Right lung (tissue), 10 donors: ENCODE data around the gene ATCAY. TPM values are rescaled to one million over a fixed set of nuclear protein-coding genes. Genes with fewer than 3 reads are reported as not detected.

ENCODE experiments used
- DNase-seq, 2 donors: peaks; one replicate each; pipeline ENCODE4 v3.0.0-alpha.2; 2013
- long read RNA-seq, 8 donors: transcript quantifications; one replicate each; lab custom pipeline, GENCODE V29; 2026
- polyA plus RNA-seq, 5 donors: library from polyadenylated mRNA; unstranded; fragments of 120-200 nt; gene quantifications; one replicate each; pipeline versions ENCODE4 v1.2.1 to v1.2.3, GENCODE V29; 2013; ENCODE audit warnings: inconsistent platforms in 1 of 5, low replicate concordance in 1 of 5; ENCODE audit not compliant: insufficient read length in 5 of 5, insufficient read depth in 1 of 5

ATCAY gene, protein sequence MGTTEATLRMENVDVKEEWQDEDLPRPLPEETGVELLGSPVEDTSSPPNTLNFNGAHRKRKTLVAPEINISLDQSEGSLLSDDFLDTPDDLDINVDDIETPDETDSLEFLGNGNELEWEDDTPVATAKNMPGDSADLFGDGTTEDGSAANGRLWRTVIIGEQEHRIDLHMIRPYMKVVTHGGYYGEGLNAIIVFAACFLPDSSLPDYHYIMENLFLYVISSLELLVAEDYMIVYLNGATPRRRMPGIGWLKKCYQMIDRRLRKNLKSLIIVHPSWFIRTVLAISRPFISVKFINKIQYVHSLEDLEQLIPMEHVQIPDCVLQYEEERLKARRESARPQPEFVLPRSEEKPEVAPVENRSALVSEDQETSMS
- under 1 TPM; 0.13 to 0.30 (median 0.23) TPM for polyA plus RNA-seq
- long read RNA-seq, donor 1, result 0 reads
- long read RNA-seq, donor 2, result 0 reads
- long read RNA-seq, donor 3, result 0 reads
- long read RNA-seq, donor 4, result 0 reads
- long read RNA-seq, donor 5, partial matches to known transcripts, result 1,688 of 1,688 reads
- long read RNA-seq, donor 5, other reads (novel, unspliced or antisense), result 0 of 1,688 reads
- long read RNA-seq, donor 6, result 0 reads
- long read RNA-seq, donor 7, partial matches to known transcripts, result 3,321 of 3,632 reads
- long read RNA-seq, donor 7, other reads (novel, unspliced or antisense), result 311 of 3,632 reads
- long read RNA-seq, donor 8, result 0 reads

DNA sequence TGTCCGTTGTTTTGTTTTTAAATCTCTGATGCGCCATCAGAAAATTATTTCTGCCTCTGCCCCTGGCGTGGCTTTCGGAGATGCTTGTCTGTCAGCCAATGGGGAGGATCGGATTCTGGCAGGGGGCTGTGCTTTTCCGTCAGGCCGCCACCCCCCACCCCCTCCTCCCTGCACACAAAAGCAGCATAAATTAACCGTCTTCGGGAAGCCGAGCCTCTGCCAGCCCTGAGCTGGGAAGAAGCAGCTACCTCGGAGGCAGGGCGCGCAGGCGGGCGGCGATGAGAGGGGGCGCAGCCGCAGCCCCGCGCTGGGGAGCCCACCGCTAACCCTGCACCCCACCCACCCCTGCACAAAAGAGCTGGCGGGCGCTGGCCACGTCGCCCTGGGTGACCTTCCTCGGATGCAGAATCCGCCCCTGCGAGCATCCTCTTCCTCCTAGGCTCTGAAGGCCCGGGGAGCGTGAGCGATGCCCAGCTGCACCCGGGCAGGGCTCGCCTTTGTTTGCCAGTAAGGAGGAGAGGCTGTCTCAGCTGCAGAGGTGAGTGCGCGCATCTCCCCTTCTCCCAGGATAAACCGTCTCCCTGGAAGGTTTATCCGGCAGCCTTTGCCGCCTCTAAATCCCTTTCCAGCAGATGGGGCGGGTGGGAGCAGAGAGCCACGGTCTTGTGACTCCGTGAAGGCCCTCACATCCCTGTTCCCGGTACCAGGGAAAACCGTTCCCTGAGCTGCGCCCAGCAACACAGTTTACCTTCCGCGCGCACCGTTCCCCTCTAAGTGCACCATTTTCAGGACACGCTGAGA lies at the start of gene ATCAY:
TSS of gene ATCAY (plus strand) at position 215 of the 801 bp plus-strand sequence. CDS start 5,083 bp downstream, outside the sequence.
- no peak for DNase-seq

DNA sequence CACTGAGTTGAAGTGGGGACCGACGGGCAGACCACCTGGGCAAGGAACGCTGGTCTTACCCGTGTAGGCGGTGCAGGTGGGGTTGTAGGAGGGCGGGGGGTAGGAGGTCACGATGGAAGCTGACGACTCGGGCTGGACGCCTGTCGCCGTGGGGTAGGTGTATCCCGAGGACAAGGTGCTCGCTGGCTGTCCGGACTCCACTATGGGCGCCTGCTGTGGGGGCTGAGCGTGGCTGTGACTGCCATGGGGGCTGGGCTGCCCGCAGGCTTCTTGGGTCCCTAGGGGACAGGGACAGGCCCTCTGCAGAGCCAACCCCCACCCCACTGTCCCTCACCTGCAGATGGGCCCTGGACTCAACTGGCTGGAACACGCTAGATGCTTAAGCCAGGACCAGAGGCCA lies 48.9 kb upstream of the ATCAY start:
- DNase-seq, result no peak

DNA sequence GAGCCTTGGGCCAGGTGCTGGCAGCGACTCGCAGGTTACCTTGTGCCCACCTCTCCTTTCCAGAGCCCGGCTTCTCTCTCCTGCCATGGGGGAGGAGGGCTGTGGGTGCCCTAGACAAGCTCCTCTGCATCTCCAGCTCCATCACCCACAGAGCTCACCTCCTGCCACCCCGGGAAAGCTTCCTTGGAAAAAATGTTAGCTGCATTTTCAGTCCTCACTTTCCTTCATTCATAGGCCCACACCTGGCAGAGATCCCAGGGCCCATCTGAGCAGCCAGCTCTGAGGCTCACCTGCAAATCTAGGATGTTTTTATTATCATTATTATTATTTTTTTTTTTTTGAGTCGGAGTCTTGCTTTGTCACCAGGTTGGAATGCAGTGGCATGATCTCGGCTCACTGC lies 48.5 kb upstream of the ATCAY start:
- no peak for DNase-seq

DNA sequence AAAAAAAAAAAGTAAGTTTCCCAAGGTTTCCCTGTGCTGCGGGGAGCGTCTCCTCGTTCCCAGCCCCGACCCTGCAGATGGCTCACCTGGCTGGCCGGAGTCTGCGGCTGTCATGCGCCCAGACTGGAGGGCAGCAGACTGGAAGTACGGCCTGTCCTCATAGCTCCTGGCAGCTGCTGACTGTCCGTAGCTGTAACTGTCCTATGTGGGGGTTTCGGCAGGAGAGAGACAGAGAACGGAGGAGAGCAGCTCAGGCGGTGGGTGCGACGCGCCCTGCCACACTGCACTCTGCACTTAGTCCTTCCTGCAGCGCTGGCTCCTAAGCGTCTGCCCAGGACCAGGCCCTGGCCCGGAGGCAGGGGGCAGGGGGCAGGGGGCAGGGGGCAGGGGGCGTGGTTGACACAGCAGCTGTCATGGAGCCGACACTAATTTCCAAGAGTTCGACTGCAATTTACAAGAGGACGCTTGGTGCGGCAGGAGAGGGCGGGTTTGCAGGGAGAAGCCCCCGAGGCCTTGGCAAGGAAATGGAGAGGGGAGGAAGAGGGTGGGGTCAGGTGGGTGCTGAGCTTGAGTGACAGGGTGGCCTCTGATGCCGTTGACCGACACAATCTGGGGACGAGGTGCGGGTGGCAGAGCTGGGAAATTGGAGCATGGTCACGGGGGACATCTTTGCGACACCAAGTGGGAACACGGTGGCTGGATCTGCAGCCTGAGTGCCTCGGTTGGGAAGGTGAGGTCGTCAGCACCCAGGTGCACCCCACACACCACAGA lies 46.7 kb upstream of the ATCAY start:
- DNase-seq, result no peak

DNA sequence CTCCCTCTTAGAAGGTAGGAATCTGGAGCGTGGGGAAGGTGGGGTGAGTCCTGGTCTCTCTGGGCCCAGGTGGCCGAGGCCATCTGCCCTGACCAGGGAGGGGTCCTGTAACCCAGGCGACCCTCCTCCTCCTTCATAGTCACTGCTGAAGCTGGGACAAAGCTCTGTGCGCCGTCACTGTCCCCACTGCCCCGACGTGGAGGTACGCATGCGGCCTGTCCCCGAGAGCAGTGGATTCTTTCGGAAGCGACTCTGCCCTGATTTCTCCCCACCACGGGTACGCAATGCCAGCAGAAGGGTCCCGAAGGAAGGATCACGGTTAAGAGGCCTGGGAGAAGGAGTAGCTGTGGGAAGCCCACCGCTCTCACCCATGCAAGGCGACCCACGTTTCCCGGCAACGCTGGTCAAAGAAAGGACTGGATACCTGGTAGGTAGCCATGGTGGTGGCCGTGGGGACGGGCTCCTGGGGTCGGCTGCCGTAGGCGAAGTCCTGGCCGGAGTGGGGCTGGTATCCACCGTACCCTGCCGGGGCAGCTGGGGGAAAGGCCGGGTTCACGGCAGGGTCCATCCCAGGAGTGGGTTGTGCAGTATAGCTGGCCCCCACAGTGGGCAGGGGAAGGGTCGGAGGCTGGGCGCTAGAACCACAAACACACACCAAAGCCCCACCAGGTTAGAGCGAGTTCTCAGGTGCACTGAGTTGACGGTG lies 46.0 kb upstream of the ATCAY start:
- no peak for DNase-seq

DNA sequence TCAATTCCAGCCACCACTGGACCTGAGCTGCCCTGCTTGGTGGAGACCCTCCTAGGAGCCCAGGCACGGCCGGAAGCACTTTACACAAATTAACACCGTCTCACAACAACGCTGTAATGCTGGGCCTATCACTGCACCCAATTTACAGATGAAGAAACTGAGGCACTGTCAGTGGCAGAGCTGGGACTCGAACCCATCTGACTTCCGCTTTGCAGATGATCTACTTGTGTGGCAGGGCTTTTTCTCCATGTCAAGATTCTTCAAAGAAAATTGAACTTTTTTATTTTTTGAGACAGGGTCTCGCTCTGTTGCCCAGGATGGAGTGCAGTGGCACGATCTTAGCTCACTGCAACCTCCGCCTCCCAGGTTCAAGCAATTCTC lies 45.4 kb upstream of the ATCAY start:
- no peak for DNase-seq

DNA sequence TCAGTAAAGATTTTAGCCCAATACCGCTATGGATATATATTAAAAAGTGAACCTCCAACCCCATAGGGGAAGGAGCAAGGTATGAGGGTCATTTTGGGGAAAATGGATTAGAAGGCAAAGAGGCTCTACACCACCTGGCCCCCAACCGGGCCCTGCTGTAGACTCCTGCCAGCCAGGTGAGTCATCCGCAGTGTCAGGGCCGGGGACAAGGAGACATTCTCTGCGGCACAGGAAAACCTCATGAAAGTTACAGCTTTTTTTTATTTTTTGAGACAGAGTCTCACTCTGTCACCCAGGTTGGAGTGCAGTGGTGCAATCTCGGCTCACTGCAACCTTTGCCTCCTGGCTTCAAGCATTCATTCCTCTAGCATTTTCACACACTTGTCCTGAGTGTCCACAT lies 43.6 kb upstream of the ATCAY start:
- DNase-seq, result no peak

DNA sequence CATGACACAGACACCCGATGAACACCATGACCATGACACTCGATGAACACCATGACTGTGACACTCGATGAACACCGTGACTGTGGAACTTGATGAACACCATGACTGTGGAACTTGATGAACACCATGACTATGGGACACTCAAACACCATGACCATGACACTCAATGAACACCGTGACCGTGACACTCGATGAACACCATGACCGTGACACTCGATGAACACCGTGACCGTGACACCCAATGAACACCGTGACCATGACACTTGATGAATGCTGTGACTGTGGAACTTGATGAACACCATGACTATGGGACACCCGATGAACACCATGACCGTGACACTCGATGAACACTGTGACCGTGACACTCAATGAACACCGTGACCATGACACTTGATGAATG lies 43.2 kb upstream of the ATCAY start:
- no peak for DNase-seq

DNA sequence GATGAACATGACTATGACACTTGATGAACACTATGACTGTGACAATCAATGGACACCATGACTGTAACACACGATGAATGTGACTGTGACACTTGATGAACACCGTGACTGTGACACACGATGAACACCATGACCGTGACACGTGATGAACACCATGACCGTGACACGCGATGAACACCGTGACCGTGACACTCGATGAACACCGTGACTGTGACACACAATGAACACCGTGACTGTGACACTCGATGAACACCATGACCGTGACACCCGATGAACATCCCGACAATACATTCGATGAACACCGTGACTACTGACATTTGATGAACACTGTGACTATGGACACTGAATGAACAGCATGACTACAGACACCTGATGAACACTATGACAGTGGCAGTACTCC lies 42.6 kb upstream of the ATCAY start:
- no peak for DNase-seq

DNA sequence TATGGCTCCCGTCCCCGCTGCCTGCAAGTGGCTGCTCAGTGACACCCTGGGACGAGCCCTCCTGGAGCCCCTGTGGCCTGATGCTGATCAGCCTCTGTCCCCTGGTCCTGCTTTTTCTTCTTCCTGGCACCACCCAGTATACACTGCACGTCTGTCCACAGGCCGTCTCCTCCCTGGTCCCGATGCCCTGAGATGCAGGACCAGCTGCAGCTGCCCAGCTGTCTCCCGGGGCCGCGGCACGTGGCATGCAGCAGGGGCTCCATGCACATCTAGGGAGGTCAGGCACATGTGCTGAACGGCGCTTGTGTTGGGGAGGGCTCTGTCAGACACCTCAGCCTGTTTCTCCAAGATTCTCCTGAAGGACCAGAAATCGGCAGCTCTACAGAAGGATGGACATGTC lies 41.8 kb upstream of the ATCAY start:
- DNase-seq, result no peak

DNA sequence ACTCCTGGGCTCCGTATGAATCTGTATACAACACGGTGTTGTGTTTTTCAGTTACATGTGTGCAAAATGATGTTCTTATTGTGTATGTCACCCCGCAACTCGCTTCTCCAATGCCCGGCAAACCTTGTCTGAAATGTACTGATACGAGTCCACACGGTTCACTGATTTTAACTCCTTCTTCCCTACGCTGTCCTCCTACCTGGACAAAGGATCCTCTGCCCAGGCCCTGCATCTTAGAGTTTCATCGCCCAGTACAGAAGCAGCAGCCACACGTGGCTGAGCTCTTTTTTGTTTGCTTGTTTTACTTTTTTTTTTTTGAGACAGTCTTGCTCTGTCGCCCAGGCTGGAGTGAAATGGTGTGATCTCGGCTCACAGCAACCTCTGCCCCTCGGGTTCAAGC lies 40.5 kb upstream of the ATCAY start:
- no peak for DNase-seq

DNA sequence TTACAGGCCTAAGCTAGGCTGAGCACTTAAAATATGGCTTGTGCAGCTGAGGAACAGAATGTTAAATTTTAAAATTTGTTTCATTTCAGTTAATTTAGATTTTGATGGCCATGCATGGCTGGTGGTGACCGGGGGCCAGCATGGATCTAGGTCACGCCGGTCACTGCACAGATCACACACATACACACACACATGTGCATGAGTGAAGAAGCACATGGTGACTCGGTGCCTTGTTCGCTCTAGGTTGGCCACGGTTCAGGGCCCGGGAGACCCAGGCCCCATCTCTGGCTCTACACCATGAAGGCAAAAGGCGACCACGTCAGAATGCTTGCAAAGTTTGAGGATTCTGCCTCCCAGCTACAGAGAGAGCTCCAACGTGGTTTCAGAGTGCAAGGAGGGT lies 39.7 kb upstream of the ATCAY start:
- DNase-seq, result no peak

DNA sequence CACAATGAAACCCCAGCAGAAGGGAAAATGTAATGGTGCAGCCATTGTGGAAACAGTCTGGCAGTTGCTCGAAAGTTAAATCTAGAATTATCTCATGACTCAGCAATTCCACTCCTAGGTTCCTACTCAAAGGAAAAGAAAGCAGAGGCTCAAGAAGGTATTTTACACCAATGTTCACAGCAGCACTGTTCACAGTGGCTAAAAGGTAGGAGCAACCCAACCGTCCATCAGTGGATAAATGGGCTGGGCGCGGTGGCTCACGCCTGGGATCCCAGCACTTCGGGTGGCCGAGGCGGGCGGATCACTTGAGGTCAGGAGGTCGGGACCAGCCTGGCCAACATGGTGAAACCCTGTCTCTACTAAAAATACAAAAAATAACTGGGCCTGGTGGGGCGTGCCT lies 37.5 kb upstream of the ATCAY start:
- no peak for DNase-seq

DNA sequence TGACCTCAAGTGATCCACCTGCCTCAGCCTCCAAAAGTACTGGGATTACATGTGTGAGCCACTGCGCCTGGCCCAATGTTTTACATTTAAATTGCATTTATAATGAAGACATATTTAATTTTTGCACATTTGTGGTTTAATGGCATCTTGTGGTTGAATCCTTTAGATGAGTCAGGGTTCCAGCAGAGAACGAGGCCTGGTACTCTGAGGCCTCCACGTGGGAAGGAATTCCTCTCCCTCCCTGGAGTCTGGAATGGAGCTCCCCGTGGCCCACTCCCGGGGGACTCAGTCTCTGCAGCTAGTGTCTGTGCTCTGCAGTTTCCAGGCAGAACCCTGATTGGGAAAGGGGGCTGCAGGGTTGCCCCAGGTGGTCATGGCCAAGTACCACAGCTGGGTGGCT lies 35.9 kb upstream of the ATCAY start:
- DNase-seq, result no peak

DNA sequence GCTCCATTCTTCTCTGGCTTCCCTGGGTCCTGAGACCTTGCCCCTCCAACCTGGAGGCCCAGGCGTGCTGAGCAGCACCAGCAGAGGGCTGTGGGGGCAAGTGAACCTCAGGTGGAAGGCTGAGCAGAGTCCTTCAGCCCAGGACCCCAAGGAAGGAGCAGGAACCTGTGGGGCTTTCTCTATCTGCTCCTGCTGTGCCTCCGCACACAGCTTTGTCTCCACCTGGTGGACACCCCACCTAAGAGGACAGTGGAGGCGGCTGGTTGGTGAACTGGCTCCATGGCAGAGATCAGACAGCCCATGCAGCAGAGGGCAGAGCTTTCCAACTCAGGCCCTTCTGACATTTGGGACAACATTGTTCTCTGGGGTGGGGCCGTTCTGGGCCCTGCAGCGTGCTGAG lies 31.4 kb upstream of the ATCAY start:
- no peak for DNase-seq

DNA sequence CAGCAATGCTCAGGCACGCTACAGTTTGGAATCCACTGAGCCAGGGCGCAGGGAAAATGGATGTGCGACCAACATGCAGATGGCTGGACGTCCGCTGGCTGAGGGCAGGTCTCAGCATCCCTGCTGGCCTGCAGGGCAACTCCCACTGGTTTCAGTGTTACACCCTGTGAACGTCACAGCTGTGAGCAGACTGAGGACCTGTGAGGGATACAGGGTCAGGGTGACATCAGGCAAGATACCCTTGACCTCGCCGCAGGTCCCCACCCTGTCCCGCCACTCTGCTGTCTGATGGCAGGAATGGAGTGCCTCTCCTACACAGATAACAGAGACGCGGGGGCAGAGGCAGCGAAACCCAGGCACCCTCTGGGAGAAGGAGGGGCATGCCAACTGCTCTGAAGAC lies 30.7 kb upstream of the ATCAY start:
- DNase-seq, result no peak

DNA sequence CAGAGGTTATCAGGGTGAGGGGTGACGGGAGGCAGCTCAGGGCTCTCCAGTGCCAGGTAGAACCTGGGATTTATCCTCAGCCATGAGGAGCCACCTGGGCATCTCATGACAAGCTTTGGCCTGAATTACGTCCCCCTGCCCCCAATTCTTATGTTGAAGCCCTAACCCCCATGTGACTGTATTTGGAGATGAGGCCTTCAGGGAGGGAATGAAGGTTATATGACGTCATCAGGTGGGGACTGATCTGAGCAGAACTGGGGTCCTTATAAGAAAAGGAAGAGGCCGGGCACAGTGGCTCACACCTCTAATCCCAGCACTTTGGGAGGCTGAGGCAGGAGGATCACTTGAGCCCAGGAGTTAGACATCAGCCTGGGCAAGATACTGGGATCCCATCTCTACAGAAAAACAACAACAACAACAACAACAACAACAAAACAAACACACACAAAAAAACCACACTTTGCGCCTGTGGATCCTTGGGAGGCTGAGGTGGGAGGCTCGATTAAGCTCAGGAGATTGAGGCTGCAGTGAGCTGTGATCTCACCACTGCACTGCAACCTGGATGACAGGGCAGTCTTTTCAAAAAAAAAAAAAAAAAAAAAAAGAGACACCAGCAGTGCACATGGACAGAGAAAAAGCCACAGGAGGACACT lies 30.0 kb upstream of the ATCAY start:
- no peak for DNase-seq

DNA sequence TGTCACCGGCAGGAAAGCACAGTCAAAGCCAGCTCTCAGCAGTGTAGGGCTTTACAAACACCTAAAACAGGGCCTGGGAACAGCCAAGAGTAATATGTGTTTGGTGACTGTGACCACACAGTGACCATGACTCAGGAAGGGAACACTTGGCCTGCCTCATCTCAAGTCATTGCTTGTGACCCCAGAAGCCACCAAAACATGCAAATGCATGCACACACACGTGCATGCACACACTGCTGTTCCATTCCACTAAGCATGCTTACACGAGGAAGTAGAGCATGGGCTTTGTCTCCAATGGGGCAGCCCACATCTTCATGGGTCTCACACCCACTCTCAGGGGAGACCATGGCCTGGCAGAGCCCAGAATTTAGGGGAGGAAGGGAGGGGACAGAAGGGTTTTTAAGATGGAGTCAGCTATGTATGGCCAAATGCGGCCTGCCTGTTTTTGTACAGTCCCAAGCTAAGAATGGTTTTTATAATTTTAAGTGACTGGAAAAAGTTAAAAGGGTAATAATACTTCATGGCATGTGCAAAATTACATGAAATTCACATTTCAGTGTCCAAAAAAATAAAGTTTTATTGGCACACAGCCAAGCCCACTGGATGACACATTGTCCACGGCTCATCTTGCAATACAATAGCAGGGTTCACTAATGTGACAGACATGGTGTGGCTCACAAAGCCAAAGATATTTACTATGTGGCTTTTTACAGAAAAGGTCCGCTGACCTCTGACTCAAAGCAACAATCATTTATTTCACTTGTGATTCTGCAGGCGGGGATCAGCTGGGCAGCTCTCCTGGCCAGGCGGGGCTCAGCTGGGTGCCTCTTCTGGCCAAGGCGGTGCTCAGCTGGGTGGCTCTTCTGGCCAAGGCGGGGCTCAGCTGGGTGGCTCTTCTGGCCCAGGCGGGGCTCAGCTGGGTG lies 29.0 kb upstream of the ATCAY start:
- no peak for DNase-seq

DNA sequence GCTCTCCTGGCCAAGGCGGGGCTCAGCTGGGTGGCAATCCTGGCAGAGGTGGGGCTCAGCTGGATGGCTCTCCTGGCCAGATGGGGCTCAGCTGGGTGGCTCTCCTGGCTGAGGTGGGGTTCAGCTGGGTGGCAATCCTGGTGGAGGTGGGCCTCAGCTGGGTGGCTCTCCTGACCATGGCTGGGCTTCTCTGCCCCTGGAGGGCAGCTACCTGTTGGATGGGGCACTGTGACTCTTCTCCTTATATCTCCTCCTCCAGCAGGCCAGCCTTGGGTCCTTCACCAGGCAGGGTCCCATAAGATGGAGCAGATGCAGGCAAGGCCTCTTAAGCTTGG lies 28.3 kb upstream of the ATCAY start:
- no peak for DNase-seq
